ENCODE data around the gene RNF217. TPM values are rescaled to one million over a fixed set of nuclear protein-coding genes. Genes with fewer than 3 reads are reported as not detected.

RNF217 gene
- total and polyA plus RNA-seq, 2 of the 8 experiments (the other 6 are each of a cell fraction or from before 2014, with no cell fraction given), result 2.0 to 8.9 TPM

- TF ChIP-seq EZH2 (IDR thresholded peaks at IDR 0.05; ENCODE audit: low read depth, low read length, severe bottlenecking), result no peak
- TF ChIP-seq ZNF274 (IDR thresholded peaks at IDR 0.05; ENCODE audit: borderline replicate concordance, extremely low read depth, low read length), result no peak
- TF ChIP-seq SUZ12 (IDR thresholded peaks at IDR 0.05; ENCODE audit: low read length), result no peak
- TF ChIP-seq SP4 (IDR thresholded peaks at IDR 0.05; ENCODE audit: low read length), result no peak
- TF ChIP-seq SIRT6 (IDR thresholded peaks at IDR 0.05; ENCODE audit: low read length), result no peak
- no peak for TF ChIP-seq SP2 (IDR thresholded peaks at IDR 0.05; ENCODE audit: low read length)
Measured at GRCh38 chr6:124989136-124989983, 27.1 kb downstream of the RNF217 start (continued).

Data from H1 (cell line).